Measurements from ENCODE around the gene C22orf23.
"Not testable (repeated sequence)": the region's sequence is repeated elsewhere in the genome, so short reads cannot be mapped to it uniquely, and the experiment has no call there.

Gene C22orf23

GRCh38 chr22:37967147-37967546 lies 13.7 kb upstream of the C22orf23 start:
- no peak for DNase-seq
- no CpG with 5 or more reads among the region's 1 CpG for WGBS (ENCODE audit: insufficient coverage)
- no peak overlapping the region for H3K27ac ChIP-seq (ENCODE audit: insufficient read depth in 1 of 2, low read depth in 1 of 2, low read length in 2 of 2, poor library complexity in 1 of 2, severe bottlenecking in 2 of 2)
- ChIA-PET POLR2A (no interaction called here), CTCF (interaction anchor here (0.8 to 1.4 kb wide), 3 partner anchors 9 to 27 kb away, joined by 4 to 7 read pairs (median 5); no protein-coding TSS in a partner anchor)
- no peaks in the 10 kb centered on the region for H3K27me3 ChIP-seq (replicated peaks in 2 of 5; ENCODE audit: control insufficient read depth in 4 of 5, insufficient read depth in 5 of 5, low read length in 4 of 5)
- H3K4me1 ChIP-seq (ENCODE audit: control extremely low read depth in 1 of 4, control insufficient read depth in 4 of 4, insufficient read depth in 4 of 4, low read length in 3 of 4) = no peaks in the 10 kb centered on the region
- peaks cover 10 to 53% (median 34%) of the 10 kb centered on the region in 4 experiments for H3K36me3 ChIP-seq (ENCODE audit: control insufficient read depth in 4 of 4, insufficient read depth in 4 of 4, low read length in 3 of 4)
- no peaks in the 10 kb centered on the region for H3K9me3 ChIP-seq (ENCODE audit: control extremely low read depth in 1 of 5, control insufficient read depth in 4 of 5, insufficient read depth in 2 of 5, low read depth in 1 of 5, low read length in 4 of 5)
- H3K4me3 ChIP-seq (ENCODE audit: control insufficient read depth in 1 of 7, extremely low read depth in 1 of 7, insufficient read depth in 4 of 7, low read depth in 2 of 7, low read length in 6 of 7) = no peak overlapping the region

GRCh38 chr22:37965940-37966664 lies 12.7 kb upstream of the C22orf23 start:
- Histone ChIP-seq H3K27ac (ENCODE audit: insufficient read depth in 1 of 2, low read depth in 1 of 2, low read length in 2 of 2, poor library complexity in 1 of 2, severe bottlenecking in 2 of 2) (no peak overlapping the region), H3K4me3 (ENCODE audit: control insufficient read depth in 1 of 7, extremely low read depth in 1 of 7, insufficient read depth in 4 of 7, low read depth in 2 of 7, low read length in 6 of 7) (no peak overlapping the region), H3K27me3 (replicated peaks in 2 of 5; ENCODE audit: control insufficient read depth in 4 of 5, insufficient read depth in 5 of 5, low read length in 4 of 5) (no peaks in the 10 kb centered on the region), H3K36me3 (ENCODE audit: control insufficient read depth in 4 of 4, insufficient read depth in 4 of 4, low read length in 3 of 4) (peaks cover 10 to 61% (median 39%) of the 10 kb centered on the region in 4 experiments), H3K9me3 (ENCODE audit: control extremely low read depth in 1 of 5, control insufficient read depth in 4 of 5, insufficient read depth in 2 of 5, low read depth in 1 of 5, low read length in 4 of 5) (no peaks in the 10 kb centered on the region), H3K4me1 (ENCODE audit: control extremely low read depth in 1 of 4, control insufficient read depth in 4 of 4, insufficient read depth in 4 of 4, low read length in 3 of 4) (no peaks in the 10 kb centered on the region)
- CTCF ChIA-PET = interaction anchor here (0.7 to 3.2 kb wide), 21 partner anchors 10 to 148 kb away, joined by 3 to 20 read pairs (median 4); partner anchors contain the start of genes C22orf23, MICALL1 and POLR2F
- no peak for DNase-seq
- 91% methylated on average over 6 of the region's 9 CpGs for WGBS (ENCODE audit: insufficient coverage)
- POLR2A ChIA-PET = interaction anchor here (0.5 kb wide), 1 partner anchor 101 kb away, joined by 5 read pairs; no protein-coding TSS in a partner anchor

GRCh38 chr22:37961062-37961461 lies 7.7 kb upstream of the C22orf23 start:
- H3K36me3 ChIP-seq (ENCODE audit: control insufficient read depth in 4 of 4, insufficient read depth in 4 of 4, low read length in 3 of 4) = peaks cover 10 to 68% (median 47%) of the 10 kb centered on the region in 4 experiments
- WGBS (ENCODE audit: insufficient coverage) = 93% methylated on average over 3 of the region's 4 CpGs
- DNase-seq = no peak
- H3K27me3 ChIP-seq (replicated peaks in 2 of 5; ENCODE audit: control insufficient read depth in 4 of 5, insufficient read depth in 5 of 5, low read length in 4 of 5) = no peaks in the 10 kb centered on the region
- no peaks in the 10 kb centered on the region for H3K9me3 ChIP-seq (ENCODE audit: control extremely low read depth in 1 of 5, control insufficient read depth in 4 of 5, insufficient read depth in 2 of 5, low read depth in 1 of 5, low read length in 4 of 5)
- H3K27ac ChIP-seq (ENCODE audit: insufficient read depth in 1 of 2, low read depth in 1 of 2, low read length in 2 of 2, poor library complexity in 1 of 2, severe bottlenecking in 2 of 2) = no peak overlapping the region
- ChIA-PET POLR2A (no interaction called here), CTCF (no interaction called here)
- H3K4me3 ChIP-seq (ENCODE audit: control insufficient read depth in 1 of 7, extremely low read depth in 1 of 7, insufficient read depth in 4 of 7, low read depth in 2 of 7, low read length in 6 of 7) = no peak overlapping the region
- H3K4me1 ChIP-seq (ENCODE audit: control extremely low read depth in 1 of 4, control insufficient read depth in 4 of 4, insufficient read depth in 4 of 4, low read length in 3 of 4) = no peaks in the 10 kb centered on the region

GRCh38 chr22:37959231-37959825 lies 5.9 kb upstream of the C22orf23 start:
- POLR2A ChIA-PET = no interaction called here
- Histone ChIP-seq H3K4me3 (ENCODE audit: control insufficient read depth in 1 of 7, extremely low read depth in 1 of 7, insufficient read depth in 4 of 7, low read depth in 2 of 7, low read length in 6 of 7) (no peak overlapping the region), H3K27me3 (replicated peaks in 2 of 5; ENCODE audit: control insufficient read depth in 4 of 5, insufficient read depth in 5 of 5, low read length in 4 of 5) (no peaks in the 10 kb centered on the region), H3K27ac (ENCODE audit: insufficient read depth in 1 of 2, low read depth in 1 of 2, low read length in 2 of 2, poor library complexity in 1 of 2, severe bottlenecking in 2 of 2) (no peak overlapping the region), H3K9me3 (ENCODE audit: control extremely low read depth in 1 of 5, control insufficient read depth in 4 of 5, insufficient read depth in 2 of 5, low read depth in 1 of 5, low read length in 4 of 5) (no peaks in the 10 kb centered on the region), H3K4me1 (ENCODE audit: control extremely low read depth in 1 of 4, control insufficient read depth in 4 of 4, insufficient read depth in 4 of 4, low read length in 3 of 4) (peaks cover 0 to 8% (median 7%) of the 10 kb centered on the region in 4 experiments), H3K36me3 (ENCODE audit: control insufficient read depth in 4 of 4, insufficient read depth in 4 of 4, low read length in 3 of 4) (peaks cover 10 to 63% (median 43%) of the 10 kb centered on the region in 4 experiments)
- CTCF ChIA-PET = no interaction called here
- no peak for DNase-seq
- WGBS (ENCODE audit: insufficient coverage) = 95% methylated on average over 13 of the region's 18 CpGs

- WGBS (ENCODE audit: insufficient coverage) = 98% methylated on average over 4 of the region's 4 CpGs
- Histone ChIP-seq H3K4me1 (ENCODE audit: control extremely low read depth in 1 of 4, control insufficient read depth in 4 of 4, insufficient read depth in 4 of 4, low read length in 3 of 4) (peaks cover 0 to 23% (median 20%) of the 10 kb centered on the region in 4 experiments), H3K27me3 (replicated peaks in 2 of 5; ENCODE audit: control insufficient read depth in 4 of 5, insufficient read depth in 5 of 5, low read length in 4 of 5) (peaks cover 0 to 10% (median 0%) of the 10 kb centered on the region in 5 experiments), H3K36me3 (ENCODE audit: control insufficient read depth in 4 of 4, insufficient read depth in 4 of 4, low read length in 3 of 4) (peaks cover 10 to 52% (median 38%) of the 10 kb centered on the region in 4 experiments), H3K4me3 (ENCODE audit: control insufficient read depth in 1 of 7, extremely low read depth in 1 of 7, insufficient read depth in 4 of 7, low read depth in 2 of 7, low read length in 6 of 7) (no peak overlapping the region), H3K9me3 (ENCODE audit: control extremely low read depth in 1 of 5, control insufficient read depth in 4 of 5, insufficient read depth in 2 of 5, low read depth in 1 of 5, low read length in 4 of 5) (no peaks in the 10 kb centered on the region), H3K27ac (ENCODE audit: insufficient read depth in 1 of 2, low read depth in 1 of 2, low read length in 2 of 2, poor library complexity in 1 of 2, severe bottlenecking in 2 of 2) (no peak overlapping the region)
- POLR2A ChIA-PET = no interaction called here
- no peak for DNase-seq
- CTCF ChIA-PET = interaction anchor here (1.1 kb wide), 1 partner anchor 11 kb away, joined by 3 read pairs; no protein-coding TSS in a partner anchor
Measured at GRCh38 chr22:37957232-37957631, 3.8 kb upstream of the C22orf23 start.

GRCh38 chr22:37955825-37956397 lies 2.5 kb upstream of the C22orf23 start:
- Histone ChIP-seq H3K36me3 (ENCODE audit: control insufficient read depth in 4 of 4, insufficient read depth in 4 of 4, low read length in 3 of 4) (peaks cover 10 to 39% (median 30%) of the 10 kb centered on the region in 4 experiments), H3K4me1 (ENCODE audit: control extremely low read depth in 1 of 4, control insufficient read depth in 4 of 4, insufficient read depth in 4 of 4, low read length in 3 of 4) (peaks cover 0 to 23% (median 20%) of the 10 kb centered on the region in 4 experiments), H3K27me3 (replicated peaks in 2 of 5; ENCODE audit: control insufficient read depth in 4 of 5, insufficient read depth in 5 of 5, low read length in 4 of 5) (peaks cover 0 to 19% (median 3%) of the 10 kb centered on the region in 5 experiments)
- H3K4me3 ChIP-seq (ENCODE audit: control insufficient read depth in 1 of 7, extremely low read depth in 1 of 7, insufficient read depth in 4 of 7, low read depth in 2 of 7, low read length in 6 of 7); H3K9me3 ChIP-seq (ENCODE audit: control extremely low read depth in 1 of 5, control insufficient read depth in 4 of 5, insufficient read depth in 2 of 5, low read depth in 1 of 5, low read length in 4 of 5); H3K27ac ChIP-seq (ENCODE audit: insufficient read depth in 1 of 2, low read depth in 1 of 2, low read length in 2 of 2, poor library complexity in 1 of 2, severe bottlenecking in 2 of 2); POLR2A ChIA-PET; DNase-seq: not testable (repeated sequence)
- WGBS (ENCODE audit: insufficient coverage) = 96% methylated on average over 10 of the region's 15 CpGs
- CTCF ChIA-PET = interaction anchor here (3.3 kb wide), 1 partner anchor 9 kb away, joined by 20 read pairs; no protein-coding TSS in a partner anchor
